Islet of Langerhans (tissue), 1 donor: ENCODE measurements around the gene SPOP.

Experiments
- FAIRE-seq: peaks from one replicate; lab custom pipeline; 2011; peaks lifted over from hg19 to GRCh38; lab: Jason Lieb, UNC

SPOP gene

DNA sequence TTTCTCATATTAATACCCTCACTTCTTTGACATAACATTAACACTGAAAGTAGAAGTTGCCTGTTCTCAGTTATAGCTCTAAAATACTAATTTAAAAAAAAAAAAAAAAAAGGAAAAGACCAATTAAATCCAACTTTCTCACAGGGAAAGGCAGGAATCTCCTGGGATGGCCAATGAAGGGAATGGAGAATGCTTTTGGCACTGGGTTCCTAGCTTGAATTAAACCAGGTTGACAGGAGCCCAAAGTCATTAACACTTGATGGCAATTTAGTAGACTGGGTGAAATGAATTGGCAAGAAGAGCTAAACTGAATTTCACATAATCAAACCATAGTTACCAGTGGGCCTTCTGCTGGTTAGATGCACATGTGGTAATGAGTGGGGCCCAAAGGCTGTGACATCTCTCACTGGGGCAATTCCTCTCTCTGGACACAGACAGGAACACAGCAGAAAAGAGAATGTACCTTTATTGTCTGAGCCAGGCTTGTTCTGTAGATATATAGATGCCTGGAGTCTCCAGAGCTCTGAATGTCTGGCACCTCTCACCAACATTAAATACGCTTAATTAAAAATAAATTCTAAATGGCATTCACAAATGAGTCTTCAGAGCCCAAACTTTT, 64.6 kb downstream of the SPOP start:
- no peak for FAIRE-seq

DNA sequence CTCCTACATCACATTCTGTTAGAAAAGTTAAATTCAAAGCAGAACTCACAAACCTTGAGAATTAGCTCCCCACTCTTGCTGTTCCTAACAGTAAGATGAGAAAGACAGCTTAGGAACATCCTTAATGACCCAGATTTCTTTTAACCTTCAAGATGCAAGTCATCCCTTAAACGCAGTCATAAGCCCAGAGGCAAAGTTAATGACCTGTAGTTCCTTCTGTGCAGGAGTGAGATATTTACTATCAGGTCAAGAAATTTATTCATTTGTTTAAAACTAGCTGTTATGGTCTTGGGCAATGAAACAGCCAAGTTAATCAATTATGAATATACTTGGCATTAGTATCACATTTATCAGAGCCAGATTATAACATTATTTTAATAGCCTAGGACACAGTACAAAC, 65.2 kb downstream of the SPOP start:
- no peak for FAIRE-seq

DNA sequence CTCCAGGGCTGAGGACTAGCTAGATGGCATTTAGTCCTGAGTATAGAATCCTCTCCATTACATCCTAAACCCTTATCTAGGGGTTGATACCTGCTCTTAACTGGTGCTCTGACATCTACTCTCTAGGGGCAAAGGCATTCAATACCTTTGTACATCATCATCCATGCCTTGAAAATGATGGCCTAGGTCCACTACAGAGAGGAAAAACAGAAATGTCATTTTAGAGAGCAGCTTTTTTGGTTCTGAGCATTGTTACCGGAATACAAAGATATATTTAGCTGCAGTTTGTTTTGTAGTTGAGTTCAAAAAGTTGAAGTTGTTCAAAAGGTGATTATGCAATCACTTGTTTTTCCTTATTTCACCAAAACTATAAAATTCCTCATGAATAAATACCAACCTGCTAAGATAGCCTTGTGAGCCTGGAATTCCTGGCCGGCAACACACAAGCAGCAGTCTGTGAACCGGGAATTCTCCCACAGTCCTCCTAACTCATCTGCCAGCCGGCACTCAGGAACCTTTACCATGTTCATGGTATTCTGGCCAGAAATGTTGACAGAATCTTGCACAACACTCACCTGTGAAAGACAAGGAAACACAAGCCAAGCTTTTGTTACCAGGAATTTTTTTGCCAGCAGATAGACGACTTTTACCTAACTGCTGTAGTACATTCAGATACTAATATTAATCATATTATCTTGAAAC, 66.9 kb downstream of the SPOP start:
- no peak for FAIRE-seq

GRCh38 chr17:49604314-49604869, 73.5 kb downstream of the SPOP start:
- FAIRE-seq = no peak

DNA sequence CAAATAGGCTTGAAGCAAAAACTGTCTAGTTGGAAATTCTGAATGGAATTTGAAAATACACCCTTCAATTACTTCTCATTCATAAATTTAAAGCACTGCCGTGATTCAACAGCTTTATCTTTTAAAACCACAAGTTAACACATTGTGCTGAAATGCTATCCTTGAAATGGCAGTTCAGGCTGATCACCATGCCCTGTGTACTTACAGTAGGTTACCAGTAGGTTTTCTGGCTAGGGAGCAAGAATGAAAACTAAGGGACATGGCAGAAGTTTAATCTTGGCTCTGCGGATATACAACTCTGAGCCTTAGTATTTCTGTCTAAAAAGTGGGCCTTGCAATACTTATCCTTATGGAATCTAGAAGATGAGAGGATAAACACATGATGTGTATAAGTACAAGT, 74.2 kb downstream of the SPOP start:
- no peak for FAIRE-seq

DNA sequence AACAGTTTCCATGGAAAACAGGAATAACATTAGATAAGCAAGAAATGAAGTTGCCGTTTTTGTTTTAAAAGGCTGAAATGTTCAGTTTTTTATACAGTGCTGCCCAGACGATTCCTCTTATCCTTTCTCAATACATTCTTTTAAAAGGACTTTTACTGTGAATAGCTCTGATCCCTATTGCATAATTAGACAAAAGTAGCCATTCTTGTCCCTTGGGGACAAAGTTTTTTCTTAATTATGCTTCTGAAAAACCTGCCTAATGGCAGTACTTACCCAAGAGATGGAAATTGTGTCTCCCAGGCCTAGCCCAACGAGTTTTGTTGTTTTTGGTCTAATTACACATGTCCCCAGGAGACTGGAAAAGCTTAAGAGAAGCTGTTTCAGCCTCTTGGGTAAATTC, 74.7 kb downstream of the SPOP start:
- FAIRE-seq = no peak

DNA sequence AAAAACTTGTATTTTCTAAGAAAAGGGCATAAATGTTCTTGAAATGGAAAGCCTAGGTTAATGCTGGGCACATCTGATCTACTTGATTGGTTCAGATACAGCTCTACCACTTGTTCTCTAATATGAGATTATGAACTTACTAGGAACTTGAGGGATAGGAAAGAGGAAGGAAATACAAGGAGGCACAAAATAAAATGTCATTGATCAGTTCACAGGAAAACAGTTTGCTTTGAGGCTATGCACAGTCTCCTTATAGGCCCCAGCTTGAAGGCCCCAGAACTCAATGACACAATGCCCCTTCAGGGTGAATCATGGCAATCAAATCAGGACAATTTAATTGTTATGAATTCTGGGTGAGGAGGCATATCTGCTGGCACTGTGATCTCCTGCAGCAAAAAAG, 75.1 kb downstream of the SPOP start:
- FAIRE-seq = no peak

GRCh38 chr17:49600949-49601348, 76.9 kb downstream of the SPOP start:
- FAIRE-seq = no peak

GRCh38 chr17:49598918-49599317, 79.0 kb downstream of the SPOP start:
- FAIRE-seq = no peak

DNA sequence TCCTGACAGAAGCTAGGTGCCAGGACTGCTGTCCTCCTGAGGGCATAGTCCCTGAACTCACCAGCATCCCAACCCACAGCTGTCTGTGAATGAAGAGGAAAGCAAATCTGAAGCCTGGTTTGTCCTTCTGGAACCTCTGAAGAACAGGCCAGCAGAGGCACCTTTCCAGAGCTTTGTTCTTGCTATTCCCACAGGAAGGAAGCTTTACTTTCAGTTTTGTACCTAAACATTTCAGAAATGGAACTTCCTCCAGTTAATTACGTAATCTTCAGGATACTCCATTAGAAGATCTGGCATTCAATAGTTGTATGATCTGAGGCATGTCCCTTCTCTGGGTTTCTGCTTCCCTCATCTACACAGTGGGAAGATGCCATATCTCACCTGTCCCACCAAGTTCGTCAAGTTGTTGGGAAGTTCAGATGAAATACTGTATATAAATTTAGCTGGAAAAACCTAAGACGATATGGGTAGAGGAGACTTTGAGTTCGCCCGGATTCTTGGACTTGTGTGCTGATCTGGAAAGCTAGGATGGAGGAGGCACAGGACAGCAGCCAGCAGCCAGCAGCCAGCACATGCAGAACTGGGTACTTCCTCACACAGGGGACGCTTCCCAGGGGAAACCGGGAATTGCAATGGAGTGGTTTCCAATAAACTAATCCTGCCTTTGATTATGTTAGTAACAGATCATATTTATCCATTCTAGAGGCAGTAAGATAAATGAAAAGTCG, 79.8 kb downstream of the SPOP start:
- no peak for FAIRE-seq

GRCh38 chr17:49597436-49597835, 80.5 kb downstream of the SPOP start:
- FAIRE-seq = no peak

GRCh38 chr17:49596613-49597244, 81.2 kb downstream of the SPOP start:
- FAIRE-seq = no peak

GRCh38 chr17:49595980-49596379, 81.9 kb downstream of the SPOP start:
- FAIRE-seq = no peak

DNA sequence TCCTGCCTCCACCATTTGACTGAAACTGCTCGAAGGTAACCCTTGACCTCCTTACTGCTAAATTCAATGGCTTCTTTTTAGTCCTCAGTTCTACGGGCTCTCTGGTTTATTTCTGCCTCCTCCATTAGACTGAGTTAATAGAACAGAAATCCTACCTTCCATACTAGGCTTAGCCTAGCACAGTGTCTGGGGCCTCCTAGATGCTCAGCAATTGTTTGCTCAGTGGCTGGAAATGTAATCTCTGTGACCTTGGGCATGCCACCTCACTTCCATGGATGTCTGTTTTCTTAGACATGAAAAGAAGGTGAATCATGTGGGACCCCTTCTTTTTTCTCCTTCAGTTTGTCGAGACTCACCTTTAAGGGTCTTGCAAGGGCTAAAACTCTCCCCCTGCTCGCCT, 82.6 kb downstream of the SPOP start:
- no peak for FAIRE-seq

DNA sequence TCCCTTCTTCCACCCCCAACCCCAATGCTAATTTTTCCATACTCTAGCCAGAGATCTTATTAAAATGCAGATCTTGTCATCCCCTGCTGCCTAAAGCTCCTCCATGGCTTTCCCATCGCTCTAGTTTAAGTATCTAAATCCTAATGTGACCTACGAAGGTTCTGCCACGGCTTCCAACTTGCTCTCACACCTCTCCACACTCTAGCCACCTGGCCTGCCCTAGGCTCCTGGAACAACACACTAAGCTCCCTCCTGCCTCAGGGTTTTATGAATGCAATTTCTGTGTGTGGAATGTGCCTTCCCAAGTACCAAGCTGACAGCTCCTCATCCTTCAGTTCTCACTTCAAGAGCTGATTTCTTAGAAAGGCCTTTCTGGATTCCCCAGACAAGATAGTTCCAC, 85.6 kb downstream of the SPOP start:
- no peak for FAIRE-seq

GRCh38 chr17:49590874-49591273, 87.0 kb downstream of the SPOP start:
- FAIRE-seq = no peak

DNA sequence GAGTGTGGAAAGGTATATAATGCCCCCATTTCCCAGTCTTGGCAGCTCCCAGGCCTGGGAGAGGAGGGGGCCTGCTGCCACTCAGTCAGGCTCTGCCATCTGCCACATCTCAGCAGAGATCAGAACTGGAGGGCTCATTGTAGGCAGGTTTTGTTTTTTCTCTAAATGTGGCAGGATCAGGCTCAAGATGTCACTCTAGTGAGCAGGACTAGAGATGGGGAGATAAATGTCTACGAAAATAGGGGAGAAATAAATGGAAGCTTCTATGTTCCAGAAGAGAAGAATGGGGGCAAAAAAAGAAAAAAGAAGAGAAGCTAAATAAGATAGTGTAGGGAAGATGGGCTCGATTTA, 88.3 kb downstream of the SPOP start:
- no peak for FAIRE-seq

DNA sequence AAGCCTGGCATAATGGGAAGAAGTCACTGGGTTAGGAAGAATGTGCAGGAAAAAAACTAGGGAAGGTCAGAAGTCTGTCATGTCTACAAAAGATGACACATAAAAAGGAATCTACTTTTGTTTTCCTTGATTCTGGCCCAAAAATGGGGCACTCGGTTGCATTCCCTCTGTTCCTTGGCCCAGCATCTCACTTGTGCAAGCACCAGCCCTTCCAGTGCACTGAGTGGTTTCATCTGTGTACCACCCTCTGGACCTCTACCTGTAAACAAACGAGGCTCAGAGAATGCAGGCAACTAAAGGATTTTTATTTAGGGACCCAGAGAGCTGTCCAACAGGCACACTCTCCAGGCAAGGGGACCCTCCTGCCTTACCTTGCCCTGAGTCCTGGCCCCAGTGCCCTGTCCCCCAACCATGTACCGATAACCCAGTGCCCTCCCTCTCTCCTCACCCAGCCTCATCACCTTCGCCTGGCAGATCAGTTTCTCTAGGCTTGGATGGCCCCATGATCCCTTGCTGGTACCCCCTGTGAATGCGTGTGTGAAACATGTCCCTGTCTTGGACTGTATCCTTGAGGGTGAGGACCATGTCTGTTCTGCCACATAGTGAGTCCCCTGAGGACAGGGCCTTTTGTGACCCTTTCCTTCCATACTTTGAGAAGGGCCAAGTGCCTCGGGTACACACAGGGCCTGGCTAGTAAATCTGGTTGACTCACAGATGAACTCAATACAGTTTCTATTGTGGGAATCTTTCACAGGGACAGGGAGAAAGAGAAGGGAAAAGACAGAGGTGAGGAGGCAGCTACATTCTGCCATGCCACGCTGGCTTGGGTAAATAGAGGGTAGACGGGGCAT, 88.9 kb downstream of the SPOP start:
- no peak for FAIRE-seq

- no peak for FAIRE-seq
Measured at GRCh38 chr17:49588312-49588711, 89.6 kb downstream of the SPOP start.

DNA sequence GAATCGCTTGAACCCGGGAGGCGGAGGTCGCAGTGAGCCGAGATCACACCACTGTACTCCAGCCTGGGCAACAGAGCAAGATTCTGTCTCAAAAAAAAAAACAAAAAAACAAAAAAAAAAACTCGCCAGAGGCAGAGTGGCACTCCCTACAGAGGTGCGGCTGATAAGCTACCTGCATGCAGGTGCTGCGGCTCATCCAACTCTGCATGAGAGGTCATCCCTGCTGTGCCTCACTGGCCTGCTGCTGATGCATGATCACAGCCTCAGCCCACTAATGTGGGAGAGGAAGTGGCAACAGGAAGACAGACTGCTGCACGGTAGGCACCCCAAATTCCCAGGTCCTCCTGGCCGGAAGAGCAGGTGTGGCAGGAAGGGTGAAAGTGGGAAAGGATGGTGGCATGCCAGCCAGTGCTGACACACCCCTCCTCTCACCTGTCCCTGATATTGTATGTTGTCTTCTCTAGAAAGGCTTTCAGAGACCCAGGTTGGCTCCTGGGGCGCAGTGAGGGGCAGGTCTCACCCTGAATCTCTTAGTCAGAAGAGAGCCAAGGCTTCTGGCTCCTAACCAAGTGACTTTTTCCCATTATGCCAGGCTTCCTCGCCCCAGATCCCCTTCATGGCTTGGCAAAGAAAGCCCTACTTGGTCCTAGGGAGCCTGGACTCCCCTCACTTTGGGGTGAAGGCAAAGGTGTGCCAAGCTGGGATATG, 90.4 kb downstream of the SPOP start:
- FAIRE-seq = no peak

- no peak for FAIRE-seq
Measured at GRCh38 chr17:49585422-49586027, 92.4 kb downstream of the SPOP start.
